ENCODE results near the gene USP34. TPM values are rescaled to one million over a fixed set of nuclear protein-coding genes. Genes with fewer than 3 reads are reported as not detected.

The USP34 gene
- total and polyA plus RNA-seq, 2 of the 8 experiments (the other 6 are each of a cell fraction or from before 2014, with no cell fraction given) = 56.7 to 91.7 TPM

GRCh38 chr2:61138859-61139258 is 332.0 kb downstream of the USP34 start (continued):
- TF ChIP-seq KDM1A (IDR thresholded peaks at IDR 0.05; ENCODE audit: borderline replicate concordance, low read length) = no peak

Small RNA genes within 50 kb of the gene (small RNA-seq; reads per million reads assigned to genes)
- gene SNORA70B (ENCODE audit: insufficient read depth) = not detected

Other genes with a start within 250 kb of the USP34 start
- 290 and 296 TPM in 2 replicates for gene XPO1, start 67.3 kb upstream of the USP34 start, total RNA-seq (2021; fragmentation: NEBNext Ultra II Directional; extraction: Animal tissue kit (Norgen Biotek cat#: 25700))
- 65.7 and 110 TPM in 2 replicates for gene XPO1, start 67.3 kb upstream of the USP34 start, polyA plus RNA-seq (2011; rRNA removed)

All from H1 (cell line).